K562 (cell line): ENCODE measurements around the gene CD34. TPM values are rescaled to one million over a fixed set of nuclear protein-coding genes. Genes with fewer than 3 reads are reported as not detected.

ENCODE experiments used
- ATAC-seq: fragments of 200-7000 bp; cut with Tn5 transposase; 3 replicates; pipeline ENCODE4 v1.9.1; 2020; ENCODE audit warnings: moderate library complexity
- BruUV-seq: library from RNA; stranded (reverse); fragments of 400-500 nt; replicated peaks from 2 replicates; lab custom pipeline; 2021; lab: Mats Ljungman, UMichigan
- CTCF ChIA-PET: fragments of 300-600 bp; formaldehyde crosslinking; extraction: SDS; loops from one replicate; lab custom pipeline; 2021; ENCODE audit warnings: low intra/inter-chr PET ratio; lab: Yijun Ruan, JAX
- POLR2A ChIA-PET: fragments of 300-600, 350-650 bp; sonication (Branson Sonifier 250); formaldehyde crosslinking; extraction: SDS; loops from one replicate; lab custom pipeline; 2021; ENCODE audit warnings: antibody characterized with exemption, inconsistent platforms; lab: Yijun Ruan, JAX
- DNase-seq, 4 experiments: peaks; one replicate each; pipeline versions ENCODE4 v3.0.0 to v3.0.0-alpha.2; 2011 to 2018; ENCODE audit warnings: low spot score in 3 of 4, mixed read lengths in 3 of 4; ENCODE audit errors: extremely low read depth in 1 of 4
- FAIRE-seq: peaks from 2 replicates; lab custom pipeline; 2011; peaks lifted over from hg19 to GRCh38; lab: Jason Lieb, UNC
- H2AFZ ChIP-seq: 2 replicates; pipeline ENCODE4 v1.6.0; 2011; ENCODE audit warnings: low read depth, low read length, control low read depth, inconsistent platforms
- H3K27ac ChIP-seq: fragments of 200-600 bp; 3 replicates; pipeline ENCODE4 v1.8.0; 2011; ENCODE audit warnings: low read depth, mild to moderate bottlenecking, control low read depth, inconsistent platforms, low read length, moderate library complexity, mixed read lengths; ENCODE audit errors: extremely low read depth
- H3K27me3 ChIP-seq, 2 experiments: fragments of 300-600 bp in 1 of 2; 2 replicates in 1 of 2; 3 replicates in 1 of 2; pipeline versions ENCODE4 v1.6.0 to v1.8.0; 2011; ENCODE audit warnings: inconsistent platforms in 2 of 2, low read length in 2 of 2, mild to moderate bottlenecking in 1 of 2, mixed read lengths in 1 of 2, moderate library complexity in 1 of 2; ENCODE audit not compliant: control insufficient read depth in 2 of 2, insufficient read depth in 2 of 2
- H3K36me3 ChIP-seq: fragments of 300-600 bp; 3 replicates; pipeline ENCODE4 v1.8.0; 2011; ENCODE audit warnings: mild to moderate bottlenecking, low read length, inconsistent platforms; ENCODE audit not compliant: control insufficient read depth, insufficient read depth
- H3K4me1 ChIP-seq, 2 experiments: fragments of 200-600 bp in 1 of 2; replicated peaks in 1 of 2; 2 replicates in 1 of 2; 3 replicates in 1 of 2; pipeline versions ENCODE4 v1.5.1 to v1.8.0; 2011; ENCODE audit warnings: inconsistent platforms in 2 of 2, low read length in 2 of 2, mild to moderate bottlenecking in 1 of 2, mixed read lengths in 1 of 2, moderate library complexity in 1 of 2; ENCODE audit not compliant: control insufficient read depth in 2 of 2, insufficient read depth in 2 of 2
- H3K4me2 ChIP-seq: 2 replicates; pipeline ENCODE4 v1.6.1; 2011; ENCODE audit warnings: low read length, control low read depth, inconsistent platforms, mixed read lengths; ENCODE audit not compliant: insufficient read depth
- H3K4me3 ChIP-seq: fragments of 200-600 bp; sonication (generic), shearing (Covaris generic); 2 replicates; pipeline ENCODE4 v1.5.1; 2016; ENCODE audit warnings: control low read depth, inconsistent platforms
- H3K79me2 ChIP-seq: fragments of 200-600 bp; 3 replicates; pipeline ENCODE4 v1.8.0; 2011; ENCODE audit warnings: low read length, inconsistent platforms; ENCODE audit not compliant: control insufficient read depth, insufficient read depth
- H3K9ac ChIP-seq, 2 experiments: 2 replicates each; pipeline versions ENCODE4 v1.6.0 to v1.6.1; 2011; ENCODE audit warnings: low read depth in 2 of 2, low read length in 2 of 2, control low read depth in 1 of 2, inconsistent platforms in 1 of 2, mild to moderate bottlenecking in 1 of 2, mixed read lengths in 1 of 2; ENCODE audit not compliant: insufficient read depth in 1 of 2
- H3K9me1 ChIP-seq: one replicate; pipeline ENCODE4 v1.6.0; 2011; ENCODE audit warnings: inconsistent platforms, mild to moderate bottlenecking, low read length, moderate library complexity; ENCODE audit not compliant: control insufficient read depth, insufficient read depth
- H3K9me3 ChIP-seq: replicated peaks from 2 replicates; pipeline ENCODE4 v1.5.1; 2011; ENCODE audit warnings: low read depth, low read length, inconsistent platforms; ENCODE audit not compliant: control insufficient read depth, insufficient read depth
- H4K20me1 ChIP-seq: replicated peaks from 2 replicates; pipeline ENCODE4 v1.6.1; 2011; ENCODE audit warnings: low read length, inconsistent platforms, mixed read lengths; ENCODE audit not compliant: control insufficient read depth, insufficient read depth
- E2F3 ChIP-seq: fragments of 250-450 bp; sonication (Bioruptor Pico); IDR thresholded peaks from 2 replicates; pipeline ENCODE4 v1.4.0; 2020; ENCODE audit warnings: mild to moderate bottlenecking
- ELF2 ChIP-seq: fragments of 250-450 bp; sonication (Bioruptor Pico); IDR thresholded peaks from 2 replicates; pipeline ENCODE4 v1.5.0; 2021; ENCODE audit warnings: mild to moderate bottlenecking
- IRF1 ChIP-seq: sonication (generic); formaldehyde crosslinking; IDR thresholded peaks from 2 replicates; pipeline ENCODE4 v1.8.0; 2022; ENCODE audit warnings: missing genetic modification reagents, mild to moderate bottlenecking, borderline replicate concordance
- MEIS2 ChIP-seq: fragments of 450-650 bp; IDR thresholded peaks from 2 replicates; pipeline ENCODE4 v1.6.1; 2014; ENCODE audit warnings: mild to moderate bottlenecking; ENCODE audit not compliant: partially characterized antibody
- NFYB ChIP-seq: IDR thresholded peaks from 2 replicates; pipeline ENCODE4 v1.6.1; 2011; ENCODE audit warnings: mild to moderate bottlenecking, moderate library complexity; ENCODE audit not compliant: insufficient read length; ENCODE audit errors: extremely low read depth
- NR1H2 ChIP-seq: sonication (generic); formaldehyde crosslinking; IDR thresholded peaks from 2 replicates; pipeline ENCODE4 v1.4.0; 2020; ENCODE audit warnings: mild to moderate bottlenecking, missing genetic modification reagents
- RREB1 ChIP-seq: fragments of 250-450 bp; sonication (Bioruptor Pico); IDR thresholded peaks from 2 replicates; pipeline ENCODE4 v1.4.0; 2020
- ZNF239 ChIP-seq: fragments of 250-450 bp; sonication (Bioruptor Pico); IDR thresholded peaks from 2 replicates; pipeline ENCODE4 v1.4.0; 2020; ENCODE audit warnings: mild to moderate bottlenecking
- WGBS: fragments of 100-300 bp; shearing (Covaris generic); methylation state at CpG from one replicate; pipeline ENCODE4 v1.1.6; 2016; ENCODE audit warnings: low coverage, mixed read lengths; ENCODE audit not compliant: insufficient coverage; ENCODE audit errors: missing lambda C conversion rate; 5-methylcytosine and 5-hydroxymethylcytosine counted together
- in situ Hi-C: fragments of 300-500 bp; cut with MboI; formaldehyde crosslinking; loops from 4 replicates; pipeline ENCODE4 v1.15.0; 2018; ENCODE audit warnings: inconsistent platforms, mixed read lengths
- intact Hi-C: fragments of 100-400 bp; cut with micrococcal nuclease; formaldehyde crosslinking; loops from 2 replicates; pipeline ENCODE4 v1.14.2; 2022
- polyA plus RNA-seq, 8 experiments: library from polyadenylated mRNA; depleted of rRNA in 4 of 8; stranded (reverse) in 5 of 8; unstranded in 3 of 8; fragments of >200 nt; fragmentation: Nextera tagmentation in 2 of 8; fragmentation: Illumina TruSeq in 1 of 8; extraction: Ambion mirVana in 2 of 8; extraction: Trizol in 1 of 8; gene quantifications; 2 replicates each; pipeline versions ENCODE4 v1.2.1 to v1.2.3, GENCODE V29; 2011 to 2014; ENCODE audit warnings: inconsistent platforms in 1 of 8, missing spikeins in 1 of 8
- total RNA-seq, 7 experiments: library from RNA; depleted of rRNA in 6 of 7; stranded (reverse); fragments of >200 nt in 6 of 7; fragmentation: Illumina TruSeq in 2 of 7; extraction: Trizol in 2 of 7; gene quantifications; 2 replicates each; pipeline versions ENCODE4 v1.2.1 to v1.2.3, GENCODE V29; 2011 to 2021; ENCODE audit warnings: low replicate concordance in 1 of 7

Gene CD34
- total and polyA plus RNA-seq, 9 of the 15 experiments (the other 6 are each of a cell fraction or from before 2014, with no cell fraction given) = not detected

GRCh38 chr1:207922554-207922953, 11.6 kb upstream of the CD34 start:
- Histone ChIP-seq H3K4me2 (no peak overlapping the region), H3K79me2 (no peaks in the 10 kb centered on the region), H3K9me3 (no peaks in the 10 kb centered on the region), H3K9me1 (no peaks in the 10 kb centered on the region), H3K36me3 (no peaks in the 10 kb centered on the region), H3K27ac (no peak overlapping the region), H3K4me1 (peaks cover 6 to 23% of the 10 kb centered on the region in 2 experiments; a peak in 4 of 5 replicates), H4K20me1 (no peaks in the 10 kb centered on the region), H3K9ac (peak overlapping the region in 1 of 2 experiments; percentile 1; a peak in 1 of 4 replicates), H2AFZ (peak overlapping the region; percentile 71), H3K4me3 (no peak overlapping the region), H3K27me3 (no peaks in the 10 kb centered on the region)
- 40% methylated on average over 7 of the region's 8 CpGs for WGBS
- intact Hi-C loops = no loop called here
- ATAC-seq (peak; percentile 6; the same call in 2 of the 3 replicates), FAIRE-seq (no peak), DNase-seq (peak in 1 of 4 experiments; percentile 5)
- ChIA-PET CTCF (no interaction called here), POLR2A (interaction anchor here (0.7 to 2.8 kb wide), 4 partner anchors 9 to 73 kb away, joined by 3 to 8 read pairs (median 4); no protein-coding TSS in a partner anchor)
- no TSS peak for BruUV-seq
- TF ChIP-seq RREB1 (CRISPR knock-in tag) (no peak), MEIS2 (no peak), ZNF239 (CRISPR knock-in tag) (no peak), NFYB (no peak), ELF2 (CRISPR knock-in tag) (no peak), IRF1 (no peak), NR1H2 (CRISPR knock-in tag) (no peak), E2F3 (CRISPR knock-in tag) (no peak)
- in situ Hi-C loops = no loop called here
